Liver (tissue), 9 donors: ENCODE data around the gene ANKRD29. TPM values are rescaled to one million over a fixed set of nuclear protein-coding genes. Genes with fewer than 3 reads are reported as not detected.

Experiments
- DNase-seq: peaks from one replicate; pipeline ENCODE4 v3.0.0-alpha.2; 2017; ENCODE audit warnings: low spot score
- H3K27ac ChIP-seq, 2 donors: one replicate each; pipeline ENCODE4 v1.7.0; 2013; ENCODE audit warnings: inconsistent platforms in 2 of 2, low read length in 2 of 2, control low read depth in 1 of 2, low read depth in 1 of 2, mild to moderate bottlenecking in 1 of 2
- H3K27me3 ChIP-seq, 4 donors: one replicate each; pipeline versions ENCODE4 v1.6.1 to v1.7.0; 2013; ENCODE audit warnings: low read length in 3 of 4, inconsistent platforms in 1 of 4, mild to moderate bottlenecking in 1 of 4, moderate library complexity in 1 of 4; ENCODE audit not compliant: control insufficient read depth in 4 of 4, insufficient read depth in 4 of 4
- H3K36me3 ChIP-seq, 4 donors: one replicate each; pipeline versions ENCODE4 v1.6.1 to v1.7.0; 2013; ENCODE audit warnings: low read length in 3 of 4, mild to moderate bottlenecking in 3 of 4, low read depth in 1 of 4, moderate library complexity in 1 of 4; ENCODE audit not compliant: control insufficient read depth in 4 of 4, insufficient read depth in 3 of 4
- H3K4me1 ChIP-seq, 4 donors: one replicate each; pipeline versions ENCODE4 v1.6.1 to v1.7.0; 2013; ENCODE audit warnings: low read length in 3 of 4, mild to moderate bottlenecking in 3 of 4, moderate library complexity in 1 of 4; ENCODE audit not compliant: control insufficient read depth in 4 of 4, insufficient read depth in 4 of 4
- H3K4me3 ChIP-seq, 3 donors: one replicate each; pipeline versions ENCODE4 v1.6.1 to v1.7.0; 2013; ENCODE audit warnings: low read length in 3 of 3, control low read depth in 1 of 3, low read depth in 1 of 3, mild to moderate bottlenecking in 1 of 3
- H3K9ac ChIP-seq, 2 donors: one replicate each; pipeline ENCODE4 v1.7.0; 2013; ENCODE audit warnings: low read length in 2 of 2, mild to moderate bottlenecking in 2 of 2, moderate library complexity in 2 of 2, control low read depth in 1 of 2, low read depth in 1 of 2
- H3K9me3 ChIP-seq, 4 donors: one replicate each; pipeline versions ENCODE4 v1.6.1 to v1.7.0; 2013; ENCODE audit warnings: low read length in 3 of 4; ENCODE audit not compliant: control insufficient read depth in 4 of 4
- FOXA1 ChIP-seq: IDR thresholded peaks from 2 replicates; pipeline ENCODE4 v1.6.1; 2016; ENCODE audit warnings: antibody characterized with exemption
- HNF4A ChIP-seq, 2 donors: conservative IDR thresholded peaks; 2 replicates each; pipeline ENCODE4 v1.6.1; 2016; ENCODE audit warnings: antibody characterized with exemption in 2 of 2, mild to moderate bottlenecking in 2 of 2
- HNF4G ChIP-seq: IDR thresholded peaks from 2 replicates; pipeline ENCODE4 v1.6.1; 2016; ENCODE audit warnings: antibody characterized with exemption
- JUND ChIP-seq, 2 donors: IDR thresholded peaks; 2 replicates each; pipeline ENCODE4 v1.6.1; 2016; ENCODE audit warnings: antibody characterized with exemption in 2 of 2
- MAX ChIP-seq: IDR thresholded peaks from 2 replicates; pipeline ENCODE4 v1.6.1; 2016; ENCODE audit warnings: antibody characterized with exemption
- NR2F2 ChIP-seq: IDR thresholded peaks from 2 replicates; pipeline ENCODE4 v1.6.1; 2016; ENCODE audit warnings: antibody characterized with exemption
- RAD21 ChIP-seq, 2 donors: IDR thresholded peaks; 2 replicates each; pipeline ENCODE4 v1.6.1; 2016; ENCODE audit warnings: antibody characterized with exemption in 2 of 2, mild to moderate bottlenecking in 2 of 2
- RXRA ChIP-seq, 2 donors: IDR thresholded peaks; 2 replicates each; pipeline ENCODE4 v1.6.1; 2017 to 2018; ENCODE audit warnings: antibody characterized with exemption in 2 of 2, mild to moderate bottlenecking in 1 of 2
- SP1 ChIP-seq: IDR thresholded peaks from 2 replicates; pipeline ENCODE4 v1.6.1; 2018; ENCODE audit warnings: antibody characterized with exemption, mild to moderate bottlenecking
- TAF1 ChIP-seq: conservative IDR thresholded peaks from 2 replicates; pipeline ENCODE4 v1.6.1; 2016; ENCODE audit warnings: antibody characterized with exemption, mild to moderate bottlenecking
- YY1 ChIP-seq: IDR thresholded peaks from 2 replicates; pipeline ENCODE4 v1.6.1; 2016; ENCODE audit warnings: antibody characterized with exemption, mild to moderate bottlenecking
- ZBTB33 ChIP-seq: IDR thresholded peaks from 2 replicates; pipeline ENCODE4 v1.6.1; 2016; ENCODE audit warnings: antibody characterized with exemption
- WGBS: extraction: QIAGEN DNeasy Blood & Tissue Kit; methylation state at CpG from one replicate; pipeline ENCODE4 v1.1.7; 2013; 5-methylcytosine and 5-hydroxymethylcytosine counted together
- polyA plus RNA-seq, 2 donors: library from polyadenylated mRNA; stranded (reverse) in 1 of 2; unstranded in 1 of 2; fragments of 200-250 nt in 1 of 2; fragments of >200 nt in 1 of 2; fragmentation: Nextera tagmentation in 1 of 2; extraction: Ambion mirVana in 1 of 2; gene quantifications; one replicate each; pipeline versions ENCODE4 v1.2.1 to v1.2.3, GENCODE V29; 2013 to 2015
- total RNA-seq, 2 donors: library from RNA; depleted of rRNA; stranded (reverse); fragments of >200 nt; gene quantifications; one replicate each; pipeline ENCODE4 v1.2.3, GENCODE V29; 2014
- TF ChIP-seq, protein P1 (sequence below): fragments of 150-350 bp; IDR thresholded peaks from 2 replicates; pipeline ENCODE4 v1.5.1; 2017; ENCODE audit warnings: improper control_type of control experiment, low read depth, low read length; ENCODE audit not compliant: missing input control
- TF ChIP-seq, protein P2 (sequence below): IDR thresholded peaks from 2 replicates; pipeline ENCODE4 v1.6.1; 2016; ENCODE audit warnings: antibody characterized with exemption, mild to moderate bottlenecking
- TF ChIP-seq, protein P3 (sequence below): IDR thresholded peaks from 2 replicates; pipeline ENCODE4 v1.6.1; 2016; ENCODE audit warnings: antibody characterized with exemption
- donor health status: healthy.
- donor health status: healthy.
- donor health status: healthy.
- donor health status: healthy.
- donor health status: healthy.

ANKRD29 gene
- total and polyA plus RNA-seq, 4 donors, result 0.14 to 0.50 (median 0.33) TPM

DNA sequence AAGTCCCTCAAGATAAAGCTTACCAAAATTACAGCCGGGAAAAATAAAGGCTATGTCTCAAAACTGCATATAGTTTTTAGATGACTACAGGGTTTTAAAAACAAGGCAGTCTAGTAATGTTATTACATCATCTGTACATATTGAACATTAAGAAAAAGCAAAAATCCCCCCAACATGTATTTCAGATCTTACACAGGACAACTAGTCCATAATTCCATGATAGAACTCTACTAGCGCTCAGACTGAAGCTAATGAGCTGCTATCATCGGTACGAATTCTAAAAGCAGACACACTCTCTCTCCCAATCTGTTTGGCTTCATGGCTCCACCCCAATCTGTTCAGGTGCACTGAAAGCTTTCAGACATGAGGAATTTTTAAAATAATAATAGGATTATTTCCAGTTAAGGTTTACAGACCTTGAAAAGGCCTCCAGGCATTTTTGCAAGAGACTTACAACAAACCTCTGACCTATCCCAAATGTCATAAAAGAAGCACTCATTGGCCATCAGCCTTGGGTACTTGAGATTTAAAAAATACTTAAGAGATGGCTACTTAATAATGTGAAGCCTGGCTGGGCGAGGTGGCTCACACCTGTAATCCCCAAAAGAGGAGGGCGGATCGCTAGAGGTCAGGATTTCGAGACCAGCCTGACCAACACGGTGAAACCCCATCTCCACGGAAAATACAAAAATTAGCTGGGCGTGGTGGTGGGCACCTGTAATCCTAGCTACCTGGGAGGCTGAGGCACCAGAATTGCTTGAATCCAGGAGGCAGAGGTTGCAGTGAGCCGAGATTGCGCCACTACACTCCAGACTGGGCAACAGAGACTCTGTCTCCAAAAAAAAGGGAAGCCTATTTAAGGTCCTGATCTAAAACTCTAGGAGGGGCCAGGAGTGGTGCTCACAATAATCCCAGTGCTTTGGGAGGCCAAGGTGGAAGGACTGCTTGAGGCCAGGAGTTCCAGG, 78.4 kb downstream of the ANKRD29 start:
- H3K36me3 ChIP-seq, result no peaks in the 10 kb centered on the region
- no peaks in the 10 kb centered on the region for H3K27me3 ChIP-seq
- no peak overlapping the region for H3K4me3 ChIP-seq
- no peak overlapping the region for H3K27ac ChIP-seq
- TF ChIP-seq, protein P1, sequence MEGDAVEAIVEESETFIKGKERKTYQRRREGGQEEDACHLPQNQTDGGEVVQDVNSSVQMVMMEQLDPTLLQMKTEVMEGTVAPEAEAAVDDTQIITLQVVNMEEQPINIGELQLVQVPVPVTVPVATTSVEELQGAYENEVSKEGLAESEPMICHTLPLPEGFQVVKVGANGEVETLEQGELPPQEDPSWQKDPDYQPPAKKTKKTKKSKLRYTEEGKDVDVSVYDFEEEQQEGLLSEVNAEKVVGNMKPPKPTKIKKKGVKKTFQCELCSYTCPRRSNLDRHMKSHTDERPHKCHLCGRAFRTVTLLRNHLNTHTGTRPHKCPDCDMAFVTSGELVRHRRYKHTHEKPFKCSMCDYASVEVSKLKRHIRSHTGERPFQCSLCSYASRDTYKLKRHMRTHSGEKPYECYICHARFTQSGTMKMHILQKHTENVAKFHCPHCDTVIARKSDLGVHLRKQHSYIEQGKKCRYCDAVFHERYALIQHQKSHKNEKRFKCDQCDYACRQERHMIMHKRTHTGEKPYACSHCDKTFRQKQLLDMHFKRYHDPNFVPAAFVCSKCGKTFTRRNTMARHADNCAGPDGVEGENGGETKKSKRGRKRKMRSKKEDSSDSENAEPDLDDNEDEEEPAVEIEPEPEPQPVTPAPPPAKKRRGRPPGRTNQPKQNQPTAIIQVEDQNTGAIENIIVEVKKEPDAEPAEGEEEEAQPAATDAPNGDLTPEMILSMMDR, result no peak
- TF ChIP-seq MAX, result no peak
- TF ChIP-seq RAD21 (IDR thresholded peaks at IDR 0.05), result no peak
- TF ChIP-seq TAF1, result no peak
- TF ChIP-seq ZBTB33, result no peak
- TF ChIP-seq FOXA1, result no peak
- TF ChIP-seq JUND (IDR thresholded peaks at IDR 0.05), result no peak
- TF ChIP-seq HNF4A (conservative IDR thresholded peaks at IDR 0.05), result no peak
- no peak for TF ChIP-seq SP1
- TF ChIP-seq NR2F2, result no peak
- no peak for TF ChIP-seq HNF4G
- no peak for TF ChIP-seq YY1
- TF ChIP-seq, protein P2, sequence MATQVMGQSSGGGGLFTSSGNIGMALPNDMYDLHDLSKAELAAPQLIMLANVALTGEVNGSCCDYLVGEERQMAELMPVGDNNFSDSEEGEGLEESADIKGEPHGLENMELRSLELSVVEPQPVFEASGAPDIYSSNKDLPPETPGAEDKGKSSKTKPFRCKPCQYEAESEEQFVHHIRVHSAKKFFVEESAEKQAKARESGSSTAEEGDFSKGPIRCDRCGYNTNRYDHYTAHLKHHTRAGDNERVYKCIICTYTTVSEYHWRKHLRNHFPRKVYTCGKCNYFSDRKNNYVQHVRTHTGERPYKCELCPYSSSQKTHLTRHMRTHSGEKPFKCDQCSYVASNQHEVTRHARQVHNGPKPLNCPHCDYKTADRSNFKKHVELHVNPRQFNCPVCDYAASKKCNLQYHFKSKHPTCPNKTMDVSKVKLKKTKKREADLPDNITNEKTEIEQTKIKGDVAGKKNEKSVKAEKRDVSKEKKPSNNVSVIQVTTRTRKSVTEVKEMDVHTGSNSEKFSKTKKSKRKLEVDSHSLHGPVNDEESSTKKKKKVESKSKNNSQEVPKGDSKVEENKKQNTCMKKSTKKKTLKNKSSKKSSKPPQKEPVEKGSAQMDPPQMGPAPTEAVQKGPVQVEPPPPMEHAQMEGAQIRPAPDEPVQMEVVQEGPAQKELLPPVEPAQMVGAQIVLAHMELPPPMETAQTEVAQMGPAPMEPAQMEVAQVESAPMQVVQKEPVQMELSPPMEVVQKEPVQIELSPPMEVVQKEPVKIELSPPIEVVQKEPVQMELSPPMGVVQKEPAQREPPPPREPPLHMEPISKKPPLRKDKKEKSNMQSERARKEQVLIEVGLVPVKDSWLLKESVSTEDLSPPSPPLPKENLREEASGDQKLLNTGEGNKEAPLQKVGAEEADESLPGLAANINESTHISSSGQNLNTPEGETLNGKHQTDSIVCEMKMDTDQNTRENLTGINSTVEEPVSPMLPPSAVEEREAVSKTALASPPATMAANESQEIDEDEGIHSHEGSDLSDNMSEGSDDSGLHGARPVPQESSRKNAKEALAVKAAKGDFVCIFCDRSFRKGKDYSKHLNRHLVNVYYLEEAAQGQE, result no peak
- no peak for TF ChIP-seq RXRA (IDR thresholded peaks at IDR 0.05)
- TF ChIP-seq, protein P3, sequence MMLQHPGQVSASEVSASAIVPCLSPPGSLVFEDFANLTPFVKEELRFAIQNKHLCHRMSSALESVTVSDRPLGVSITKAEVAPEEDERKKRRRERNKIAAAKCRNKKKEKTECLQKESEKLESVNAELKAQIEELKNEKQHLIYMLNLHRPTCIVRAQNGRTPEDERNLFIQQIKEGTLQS, result no peak
- no peak for DNase-seq
- no peaks in the 10 kb centered on the region for H3K9me3 ChIP-seq
- 91% methylated on average over 13 of the region's 13 CpGs for WGBS
- H3K4me1 ChIP-seq, result peaks cover 4 to 30% (median 12%) of the 10 kb centered on the region in 4 donors
- no peak overlapping the region for H3K9ac ChIP-seq
